GM04503 (cell line): ENCODE measurements around the gene PRRT2.
"Not testable (repeated sequence)": the region's sequence is repeated elsewhere in the genome, so short reads cannot be mapped to it uniquely, and the experiment has no call there.

Source experiments
- DNase-seq: peaks from one replicate; pipeline ENCODE4 v3.0.0-alpha.2; 2012; ENCODE audit warnings: low read depth

PRRT2 gene

GRCh38 chr16:29790949-29791844, 20.8 kb upstream of the PRRT2 start:
- DNase-seq = no peak

GRCh38 chr16:29791845-29792807, 19.9 kb upstream of the PRRT2 start:
- no peak for DNase-seq

GRCh38 chr16:29793153-29793552, 18.8 kb upstream of the PRRT2 start:
- not testable (repeated sequence) for DNase-seq

GRCh38 chr16:29794231-29794710, 17.7 kb upstream of the PRRT2 start:
- DNase-seq = no peak

- no peak for DNase-seq
Observed at GRCh38 chr16:29802416-29802935, 9.5 kb upstream of the PRRT2 start.

GRCh38 chr16:29804020-29804419, 8.0 kb upstream of the PRRT2 start:
- DNase-seq = no peak

- DNase-seq = no peak
Observed at GRCh38 chr16:29804455-29805231, 7.3 kb upstream of the PRRT2 start.

- DNase-seq = peak; percentile 82
Observed at GRCh38 chr16:29805232-29806098, 6.5 kb upstream of the PRRT2 start.

GRCh38 chr16:29806099-29806579, 5.9 kb upstream of the PRRT2 start, which contains the start of gene MAZ:
Gene MAZ (plus strand): TSS chr16:29806529. CDS start chr16:29806702, 173 bp downstream.
- no peak for DNase-seq

- DNase-seq = no peak
Observed at GRCh38 chr16:29806641-29807425, 5.2 kb upstream of the PRRT2 start.

- DNase-seq = peak; percentile 68
Observed at GRCh38 chr16:29807426-29808218, 4.4 kb upstream of the PRRT2 start.

- no peak for DNase-seq
Observed at GRCh38 chr16:29808219-29808900, 3.6 kb upstream of the PRRT2 start.

- DNase-seq = no peak
Observed at GRCh38 chr16:29809031-29809747, 2.8 kb upstream of the PRRT2 start.

GRCh38 chr16:29809850-29810698, 1.9 kb upstream of the PRRT2 start:
- DNase-seq = no peak

- DNase-seq = no peak
Observed at GRCh38 chr16:29810699-29811169, 1.3 kb upstream of the PRRT2 start.
